IPS-20b (cell line): ENCODE results near the gene SULT4A1.

ENCODE experiments used
- H3K27ac ChIP-seq: one replicate; pipeline ENCODE4 v1.5.1; 2013; ENCODE audit warnings: low read length
- H3K27me3 ChIP-seq: 2 replicates; pipeline ENCODE4 v1.6.1; 2013; ENCODE audit warnings: mild to moderate bottlenecking, low read length, inconsistent platforms; ENCODE audit not compliant: insufficient read depth
- H3K36me3 ChIP-seq: 2 replicates; pipeline ENCODE4 v1.6.1; 2013; ENCODE audit warnings: low read depth, mild to moderate bottlenecking, inconsistent platforms, low read length, moderate library complexity; ENCODE audit not compliant: insufficient read depth
- H3K4me1 ChIP-seq: 2 replicates; pipeline ENCODE4 v1.6.1; 2013; ENCODE audit warnings: mild to moderate bottlenecking, control low read depth, inconsistent platforms, low read length, moderate library complexity; ENCODE audit not compliant: insufficient read depth
- H3K4me3 ChIP-seq: 2 replicates; pipeline ENCODE4 v1.5.1; 2013; ENCODE audit warnings: mild to moderate bottlenecking, low read length, inconsistent platforms
- H3K9ac ChIP-seq: 2 replicates; pipeline ENCODE4 v1.6.1; 2013; ENCODE audit warnings: low read depth, mild to moderate bottlenecking, inconsistent platforms, low read length, moderate library complexity
- H3K9me3 ChIP-seq: 2 replicates; pipeline ENCODE4 v1.6.1; 2013; ENCODE audit warnings: mild to moderate bottlenecking, low read depth, low read length, inconsistent platforms; ENCODE audit not compliant: insufficient read depth

Gene SULT4A1

DNA sequence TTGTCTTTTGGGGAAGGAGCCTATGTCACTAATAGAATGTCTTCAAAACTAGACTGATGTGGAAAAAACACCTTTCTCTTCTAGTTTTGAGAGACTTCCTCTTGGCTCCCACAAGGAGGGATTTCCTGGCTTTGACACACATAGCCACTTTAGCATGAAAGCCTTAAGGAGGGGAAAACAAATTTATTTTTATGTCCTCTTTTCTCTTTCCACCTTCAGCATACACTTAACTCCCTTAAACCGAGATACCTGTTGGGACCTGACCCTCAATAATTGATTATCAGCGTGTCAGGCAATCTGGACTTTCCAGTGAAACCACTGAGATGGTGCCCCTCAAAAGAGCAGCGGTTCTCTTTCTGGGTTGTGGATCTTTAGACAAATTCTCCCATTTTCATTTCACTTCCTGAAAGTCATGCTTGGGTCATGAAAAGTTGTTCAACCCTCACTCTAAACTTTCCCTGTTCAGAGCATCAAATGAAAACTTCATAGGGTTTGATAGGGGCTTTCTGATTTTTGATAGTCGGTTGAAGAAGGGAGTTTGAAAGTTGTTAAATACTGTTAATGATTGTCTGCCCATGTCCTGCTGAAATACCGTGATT lies 59.3 kb downstream of the SULT4A1 start:
- Histone ChIP-seq H3K27ac (no peak overlapping the region), H3K9me3 (no peaks in the 10 kb centered on the region)

DNA sequence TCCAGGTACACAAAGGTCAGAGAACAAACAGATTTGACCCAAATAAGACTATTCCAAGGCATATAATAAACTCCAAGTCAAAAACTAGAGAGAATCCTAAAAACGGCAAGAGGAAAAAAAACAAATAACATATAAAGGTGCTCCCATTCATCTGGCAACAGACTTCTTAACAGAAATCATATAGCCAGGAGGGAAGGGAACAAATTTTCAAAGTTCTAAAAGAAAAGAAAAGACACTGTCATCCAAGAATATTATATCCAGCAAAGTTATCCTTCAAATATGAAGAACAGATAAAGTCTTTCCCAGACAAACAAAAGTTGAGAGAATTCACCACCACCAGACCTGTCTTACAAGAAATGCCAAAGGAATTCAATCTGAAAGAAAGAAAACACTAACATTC lies 61.3 kb downstream of the SULT4A1 start:
- no peak overlapping the region for H3K27ac ChIP-seq
- H3K4me3 ChIP-seq = no peak overlapping the region
- no peaks in the 10 kb centered on the region for H3K9me3 ChIP-seq
- H3K36me3 ChIP-seq = no peaks in the 10 kb centered on the region
- H3K9ac ChIP-seq = no peak overlapping the region
- H3K4me1 ChIP-seq = 0 out of 2 replicates have a peak, but pooled peaks cover 2% of the 10 kb centered on the region
- no peaks in the 10 kb centered on the region for H3K27me3 ChIP-seq

More for the DNA sequence above, 59.3 kb downstream of the SULT4A1 start:
- Histone ChIP-seq H3K36me3 (no peaks in the 10 kb centered on the region), H3K9ac (no peak overlapping the region), H3K4me1 (no peaks in the 10 kb centered on the region), H3K4me3 (no peak overlapping the region), H3K27me3 (no peaks in the 10 kb centered on the region)

DNA sequence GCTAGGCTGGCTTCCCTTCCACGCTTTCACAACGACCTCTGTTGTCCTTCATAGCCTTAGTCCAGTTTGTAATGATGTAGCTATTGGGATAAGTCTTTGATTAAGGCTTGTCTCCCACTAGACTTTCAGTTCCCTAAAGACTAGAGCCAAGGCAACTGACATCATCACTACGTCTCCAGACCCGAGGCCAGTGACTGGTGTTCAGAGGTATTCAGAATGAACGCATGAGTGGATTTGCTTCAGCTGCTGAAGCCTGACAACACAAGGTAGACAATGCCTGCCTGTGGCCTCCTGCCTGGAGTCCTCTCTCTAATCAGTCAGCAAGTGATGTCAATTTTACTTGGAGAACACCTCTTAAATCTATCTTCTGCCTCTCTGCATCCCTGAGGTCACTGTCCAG lies 63.8 kb downstream of the SULT4A1 start:
- Histone ChIP-seq H3K27ac (no peak overlapping the region), H3K36me3 (no peaks in the 10 kb centered on the region), H3K27me3 (no peaks in the 10 kb centered on the region), H3K9ac (no peak overlapping the region), H3K4me3 (no peak overlapping the region), H3K9me3 (no peaks in the 10 kb centered on the region), H3K4me1 (0 out of 2 replicates have a peak, but pooled peaks cover 2% of the 10 kb centered on the region)

DNA sequence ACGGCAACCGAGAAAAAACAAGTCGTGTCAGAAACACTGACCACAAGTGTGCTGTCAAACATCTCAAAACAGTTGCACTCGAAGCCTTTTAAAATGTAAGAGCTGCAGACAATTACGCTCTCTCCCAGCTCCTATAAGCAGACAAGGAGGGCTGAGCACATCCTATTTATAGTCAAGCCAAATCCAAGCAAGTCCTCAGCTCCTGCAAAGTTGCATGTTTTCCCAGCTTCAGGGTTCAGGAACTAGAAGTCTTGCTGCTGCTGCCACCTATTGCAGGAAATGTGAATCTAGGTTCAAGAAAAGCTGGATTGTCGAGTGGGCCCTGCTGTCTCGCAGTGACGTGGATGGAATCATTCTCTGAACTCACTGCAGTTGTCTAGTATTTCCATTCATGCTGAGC lies 65.7 kb downstream of the SULT4A1 start:
- Histone ChIP-seq H3K27ac (no peak overlapping the region), H3K36me3 (no peaks in the 10 kb centered on the region), H3K4me1 (0 out of 2 replicates have a peak, but pooled peaks cover 2% of the 10 kb centered on the region), H3K9ac (no peak overlapping the region), H3K27me3 (no peaks in the 10 kb centered on the region), H3K9me3 (no peaks in the 10 kb centered on the region), H3K4me3 (no peak overlapping the region)

DNA sequence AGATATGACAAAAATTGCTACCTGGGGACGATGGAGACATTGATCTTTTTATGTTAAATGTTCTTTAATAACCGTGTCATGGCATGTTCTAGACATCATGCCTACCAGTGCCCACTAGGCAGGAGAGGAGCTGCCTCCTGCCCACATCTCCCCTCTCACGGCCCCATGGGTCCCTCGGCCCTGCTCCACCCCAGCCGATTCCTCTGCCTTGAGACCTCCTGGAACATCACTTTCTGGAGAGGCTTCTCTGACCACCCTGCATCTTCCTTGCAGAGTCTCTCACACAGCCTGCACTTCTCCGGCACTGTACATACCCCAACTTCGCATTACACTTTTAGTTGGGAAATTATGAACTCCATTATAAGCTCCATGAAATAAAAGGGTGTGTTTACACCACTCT lies 67.0 kb downstream of the SULT4A1 start:
- Histone ChIP-seq H3K27ac (no peak overlapping the region), H3K36me3 (no peaks in the 10 kb centered on the region), H3K27me3 (no peaks in the 10 kb centered on the region), H3K4me1 (0 out of 2 replicates have a peak, but pooled peaks cover 2% of the 10 kb centered on the region), H3K9ac (no peak overlapping the region), H3K9me3 (no peaks in the 10 kb centered on the region), H3K4me3 (no peak overlapping the region)

DNA sequence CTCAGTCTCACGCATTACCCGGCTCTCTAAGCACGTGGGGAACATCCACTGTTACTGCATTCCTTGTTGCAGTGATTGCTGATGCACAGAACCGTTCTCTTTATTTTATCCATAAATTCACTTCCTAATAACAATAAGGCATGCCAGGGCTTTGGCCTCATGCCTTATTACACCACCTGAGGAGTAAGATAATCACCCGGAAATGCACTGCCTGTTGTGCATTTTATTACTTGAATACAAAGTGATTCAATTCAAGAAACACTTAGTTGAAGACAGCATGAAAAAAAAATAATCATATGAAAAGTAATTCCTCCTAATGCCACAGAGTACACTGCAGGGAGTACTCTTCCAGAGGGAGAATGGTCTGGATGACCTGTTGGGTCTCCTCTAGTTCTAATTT lies 69.4 kb downstream of the SULT4A1 start:
- Histone ChIP-seq H3K9me3 (no peaks in the 10 kb centered on the region), H3K27me3 (no peaks in the 10 kb centered on the region), H3K27ac (no peak overlapping the region)

DNA sequence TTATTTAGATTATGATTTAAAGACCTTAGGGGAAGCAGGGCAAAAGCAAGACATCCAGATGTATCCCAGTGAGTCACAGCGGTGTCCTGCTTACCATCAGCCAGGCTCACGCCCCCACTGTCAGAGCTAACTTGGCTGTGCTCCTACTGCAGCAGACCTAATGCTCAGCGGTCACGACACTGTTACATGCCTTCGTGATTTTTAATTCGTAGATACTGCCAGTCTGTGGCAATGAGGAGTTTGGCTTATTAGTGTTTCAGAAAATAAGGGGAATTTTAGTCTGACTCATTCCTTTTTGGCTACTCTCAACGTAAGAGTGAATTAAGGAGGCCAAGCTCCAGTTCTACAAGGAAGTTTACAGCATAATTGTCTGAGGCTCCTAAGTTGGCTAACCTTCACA lies 72.9 kb downstream of the SULT4A1 start:
- H3K36me3 ChIP-seq = no peaks in the 10 kb centered on the region
- no peaks in the 10 kb centered on the region for H3K4me1 ChIP-seq
- no peak overlapping the region for H3K4me3 ChIP-seq
- H3K27me3 ChIP-seq = no peaks in the 10 kb centered on the region
- no peaks in the 10 kb centered on the region for H3K9me3 ChIP-seq
- no peak overlapping the region for H3K27ac ChIP-seq
- H3K9ac ChIP-seq = no peak overlapping the region

More for the DNA sequence above, 69.4 kb downstream of the SULT4A1 start:
- Histone ChIP-seq H3K4me3 (no peak overlapping the region), H3K4me1 (0 out of 2 replicates have a peak, but pooled peaks cover 2% of the 10 kb centered on the region), H3K36me3 (no peaks in the 10 kb centered on the region), H3K9ac (no peak overlapping the region)

DNA sequence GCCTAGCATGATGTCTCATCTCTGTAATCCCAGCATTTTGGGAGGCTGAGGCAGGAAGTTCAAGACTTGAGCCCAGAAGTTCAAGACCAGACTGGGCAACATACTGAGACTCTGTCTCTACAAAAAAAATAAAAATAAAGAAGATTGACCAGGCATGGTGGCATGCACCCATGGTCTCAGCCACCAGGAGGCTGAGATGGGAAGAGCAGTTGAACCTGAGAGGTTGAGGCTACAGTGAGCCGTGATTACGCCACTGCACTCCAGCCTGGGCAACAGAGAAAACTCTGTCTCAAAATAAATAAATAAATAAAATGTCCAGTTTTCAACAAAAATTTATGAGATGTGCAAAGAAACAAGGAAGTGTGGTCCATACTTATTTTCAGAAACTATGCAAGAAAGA lies 78.5 kb downstream of the SULT4A1 start:
- H3K4me1 ChIP-seq = no peaks in the 10 kb centered on the region
- no peaks in the 10 kb centered on the region for H3K9me3 ChIP-seq
- no peak overlapping the region for H3K9ac ChIP-seq
- H3K27me3 ChIP-seq = no peaks in the 10 kb centered on the region
- no peak overlapping the region for H3K27ac ChIP-seq
- H3K4me3 ChIP-seq = no peak overlapping the region
- no peaks in the 10 kb centered on the region for H3K36me3 ChIP-seq

DNA sequence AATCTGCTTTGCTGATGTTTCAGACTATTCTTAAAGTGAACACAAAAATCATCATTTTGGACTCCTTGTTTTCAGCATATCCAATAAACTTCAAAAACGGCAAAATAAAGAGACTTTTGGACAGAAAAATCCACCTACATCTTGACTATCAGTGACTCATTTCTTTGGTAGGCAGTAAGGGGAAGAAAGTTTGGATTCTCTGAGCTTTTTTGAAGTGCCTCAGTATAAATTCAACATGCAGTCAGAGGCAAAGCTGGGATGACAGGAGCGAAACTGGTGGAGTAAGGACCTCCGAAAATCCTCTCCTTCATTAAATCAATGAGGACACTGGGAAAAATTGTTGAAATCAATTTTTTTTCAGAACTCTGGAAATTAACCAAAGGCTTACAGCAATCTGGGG lies 79.9 kb downstream of the SULT4A1 start:
- no peaks in the 10 kb centered on the region for H3K27me3 ChIP-seq
- no peaks in the 10 kb centered on the region for H3K4me1 ChIP-seq
- no peak overlapping the region for H3K4me3 ChIP-seq
- H3K27ac ChIP-seq = no peak overlapping the region
- no peak overlapping the region for H3K9ac ChIP-seq
- no peaks in the 10 kb centered on the region for H3K9me3 ChIP-seq
- no peaks in the 10 kb centered on the region for H3K36me3 ChIP-seq

DNA sequence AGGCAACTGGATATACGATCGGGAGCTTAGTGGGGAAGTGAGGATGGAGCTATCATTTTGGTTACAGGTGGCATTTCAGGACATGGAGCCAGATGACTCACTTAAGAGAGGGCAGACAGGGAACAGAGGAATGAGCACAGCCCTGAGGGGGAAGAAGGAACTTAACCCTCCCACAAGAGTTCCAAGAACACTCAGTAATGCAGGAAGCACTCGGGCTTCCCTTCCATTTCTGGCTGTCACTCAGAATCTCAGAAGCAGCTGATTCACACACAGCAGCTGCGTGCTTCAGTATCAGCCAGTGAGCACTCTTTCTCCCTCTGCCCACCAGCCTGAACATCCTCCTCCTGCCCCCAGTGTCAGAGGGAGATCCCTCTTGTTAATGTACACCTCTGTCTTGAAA lies 85.0 kb downstream of the SULT4A1 start:
- H3K9me3 ChIP-seq = no peaks in the 10 kb centered on the region
- no peak overlapping the region for H3K9ac ChIP-seq
- no peaks in the 10 kb centered on the region for H3K27me3 ChIP-seq
- no peak overlapping the region for H3K27ac ChIP-seq
- H3K4me3 ChIP-seq = no peak overlapping the region
- H3K36me3 ChIP-seq = no peaks in the 10 kb centered on the region
- H3K4me1 ChIP-seq = no peaks in the 10 kb centered on the region

DNA sequence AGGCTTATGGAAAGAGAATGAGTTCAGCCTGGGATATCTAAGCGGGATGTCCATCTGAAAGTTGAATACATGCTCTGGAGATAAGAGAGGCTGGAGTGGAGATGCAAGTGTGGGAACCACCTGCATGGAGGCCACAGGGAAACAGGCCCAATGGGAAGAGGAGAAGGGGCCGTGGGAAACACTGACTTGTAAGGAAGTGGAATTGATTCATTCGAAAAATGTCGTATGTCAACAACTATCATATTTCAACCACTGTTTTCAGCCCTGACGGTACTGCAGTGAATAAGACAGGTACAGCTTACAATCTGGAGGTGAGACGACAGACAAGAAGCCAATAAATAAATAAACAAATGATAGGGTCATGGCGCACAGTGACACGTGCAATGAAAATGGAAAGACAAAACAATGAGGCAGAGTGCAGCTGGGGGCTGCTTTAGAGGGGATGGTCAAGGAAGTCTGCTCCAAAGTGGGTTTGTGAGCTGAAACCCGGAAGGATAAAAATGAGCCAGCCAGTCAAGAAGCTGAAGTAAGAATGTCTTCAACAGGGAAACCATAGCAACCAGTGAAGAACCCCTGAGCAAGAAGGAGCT lies 86.1 kb downstream of the SULT4A1 start:
- Histone ChIP-seq H3K4me1 (no peaks in the 10 kb centered on the region), H3K36me3 (no peaks in the 10 kb centered on the region), H3K9me3 (no peaks in the 10 kb centered on the region), H3K9ac (no peak overlapping the region; the same call in 1 of the 2 replicates), H3K4me3 (no peak overlapping the region), H3K27ac (no peak overlapping the region), H3K27me3 (no peaks in the 10 kb centered on the region)
